ENCODE data around the gene MGAT1. TPM values are rescaled to one million over a fixed set of nuclear protein-coding genes. Genes with fewer than 3 reads are reported as not detected.

Gene MGAT1
- total RNA-seq, 1 experiment from 2014 or later: 72.7 TPM

DNA sequence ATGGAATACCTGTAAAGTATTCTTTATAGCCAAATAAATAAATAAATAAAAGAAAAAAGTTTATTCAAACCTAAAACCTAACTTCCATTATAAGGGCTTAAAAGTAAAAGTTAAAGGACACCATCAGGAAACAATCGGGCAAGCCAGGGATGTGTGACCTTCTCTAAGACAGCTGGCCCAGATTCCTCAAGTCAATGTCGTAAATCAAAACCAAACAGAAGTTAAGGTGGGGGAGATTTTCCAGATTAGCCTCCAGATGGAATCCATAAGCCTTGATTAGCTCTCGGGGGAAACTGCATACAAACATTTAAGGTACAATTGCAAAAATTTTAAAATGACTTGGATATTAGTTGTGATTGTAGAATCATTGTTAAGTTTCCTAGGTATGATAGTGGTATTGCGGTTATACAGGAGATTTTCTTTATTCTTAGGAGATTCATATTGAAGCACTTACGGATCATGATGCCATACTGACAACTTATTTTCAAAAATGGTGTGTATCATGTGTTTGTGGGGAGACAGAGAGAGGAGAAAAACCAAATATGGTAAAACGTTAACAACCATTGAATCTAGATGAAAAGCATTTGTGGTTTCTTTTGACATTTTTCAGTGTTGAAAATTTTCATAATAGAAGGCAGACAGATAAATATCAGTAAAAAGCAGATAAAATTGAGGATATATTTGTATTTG is 21.5 kb upstream of the MGAT1 start:
- Histone ChIP-seq H3K27ac (ENCODE audit: insufficient read length, low read depth, low read length) (no peak overlapping the region), H3K4me2 (ENCODE audit: insufficient read depth, insufficient read length, low read length) (no peak overlapping the region), H2AK5ac (ENCODE audit: insufficient read length, low read length) (no peak overlapping the region), H2BK15ac (ENCODE audit: low read depth, low read length) (no peak overlapping the region), H3K14ac (ENCODE audit: insufficient read depth, low read length) (no peak overlapping the region), H3K79me1 (ENCODE audit: insufficient read depth, low read depth, low read length, poor library complexity, severe bottlenecking) (no peaks in the 10 kb centered on the region), H4K91ac (ENCODE audit: insufficient read length, low read depth, low read length) (no peak overlapping the region), H3K4me1 (ENCODE audit: insufficient read depth, low read length) (no peaks in the 10 kb centered on the region), H3K79me2 (ENCODE audit: insufficient read depth, low read length) (no peaks in the 10 kb centered on the region), H2BK12ac (ENCODE audit: insufficient read length, low read depth, low read length) (no peak overlapping the region), H3K23me2 (ENCODE audit: insufficient read length, low read depth, low read length, poor library complexity, severe bottlenecking) (no peaks in the 10 kb centered on the region), H4K8ac (replicated peaks; ENCODE audit: insufficient read length, low read depth, low read length) (no peak overlapping the region), H3K18ac (ENCODE audit: insufficient read length, low read depth, low read length) (no peak overlapping the region), H2AFZ (ENCODE audit: low read length) (no peak overlapping the region), H4K5ac (ENCODE audit: insufficient read length, low read depth, low read length) (no peak overlapping the region), H3K4ac (ENCODE audit: low read depth, low read length) (no peak overlapping the region), H3K56ac (ENCODE audit: insufficient read length, low read depth, low read length) (no peak overlapping the region), H3K9ac (ENCODE audit: extremely low read depth, insufficient read length, low read length) (no peak overlapping the region), H2BK5ac (ENCODE audit: insufficient read length, low read length) (no peak overlapping the region), H3T11ph (ENCODE audit: low read length) (no peak overlapping the region), H3K27me3 (ENCODE audit: insufficient read depth, low read length) (no peaks in the 10 kb centered on the region), H3K9me3 (ENCODE audit: control insufficient read depth, low read depth, low read length) (no peaks in the 10 kb centered on the region), H4K20me1 (ENCODE audit: control insufficient read depth, insufficient read depth, insufficient read length) (no peaks in the 10 kb centered on the region), H3K23ac (ENCODE audit: insufficient read length, low read depth, low read length) (no peak overlapping the region), H2BK120ac (ENCODE audit: low read depth, low read length, poor library complexity, severe bottlenecking) (no peak overlapping the region), H2BK20ac (ENCODE audit: low read depth, low read length, poor library complexity, severe bottlenecking) (no peak overlapping the region)
- Mint-ChIP-seq H3K36me3 (ENCODE audit: insufficient read depth in 1 of 3, low read depth in 3 of 3) (peaks cover 3 to 5% (median 4%) of the 10 kb centered on the region in 3 experiments; a peak in 4 of 7 replicates), H3K9me3 (peaks cover 13 to 15% of the 10 kb centered on the region in 2 experiments), H3K4me1 (peaks cover 11 to 12% of the 10 kb centered on the region in 2 experiments), H3K4me3 (no peak overlapping the region), H3K27me3 (ENCODE audit: low read depth) (peaks cover 60% of the 10 kb centered on the region), H3K27ac (no peak overlapping the region)
- TF ChIP-seq, protein P1, sequence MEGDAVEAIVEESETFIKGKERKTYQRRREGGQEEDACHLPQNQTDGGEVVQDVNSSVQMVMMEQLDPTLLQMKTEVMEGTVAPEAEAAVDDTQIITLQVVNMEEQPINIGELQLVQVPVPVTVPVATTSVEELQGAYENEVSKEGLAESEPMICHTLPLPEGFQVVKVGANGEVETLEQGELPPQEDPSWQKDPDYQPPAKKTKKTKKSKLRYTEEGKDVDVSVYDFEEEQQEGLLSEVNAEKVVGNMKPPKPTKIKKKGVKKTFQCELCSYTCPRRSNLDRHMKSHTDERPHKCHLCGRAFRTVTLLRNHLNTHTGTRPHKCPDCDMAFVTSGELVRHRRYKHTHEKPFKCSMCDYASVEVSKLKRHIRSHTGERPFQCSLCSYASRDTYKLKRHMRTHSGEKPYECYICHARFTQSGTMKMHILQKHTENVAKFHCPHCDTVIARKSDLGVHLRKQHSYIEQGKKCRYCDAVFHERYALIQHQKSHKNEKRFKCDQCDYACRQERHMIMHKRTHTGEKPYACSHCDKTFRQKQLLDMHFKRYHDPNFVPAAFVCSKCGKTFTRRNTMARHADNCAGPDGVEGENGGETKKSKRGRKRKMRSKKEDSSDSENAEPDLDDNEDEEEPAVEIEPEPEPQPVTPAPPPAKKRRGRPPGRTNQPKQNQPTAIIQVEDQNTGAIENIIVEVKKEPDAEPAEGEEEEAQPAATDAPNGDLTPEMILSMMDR (conservative IDR thresholded peaks at IDR 0.05): no peak
- WGBS (ENCODE audit: extremely low coverage, insufficient read length, low lambda C conversion rate): no CpG with 5 or more reads among the region's 6 CpGs
- DNase-seq: no peak
